DOHH2 (cell line): ENCODE results near the gene IFRD1.

Experiments
- H3F3A ChIP-seq: fragments of 200-600 bp; sonication (generic), shearing (Covaris generic); 2 replicates; pipeline ENCODE4 v1.6.0; 2016; ENCODE audit warnings: antibody characterized with exemption, mild to moderate bottlenecking; ENCODE audit not compliant: control insufficient read depth, insufficient read depth
- H3K27ac ChIP-seq: fragments of 200-600 bp; sonication (generic); 2 replicates; pipeline ENCODE4 v1.5.1; 2014; ENCODE audit warnings: low read depth, mild to moderate bottlenecking, low read length, moderate library complexity
- H3K27me3 ChIP-seq: fragments of 200-600 bp; sonication (generic); 2 replicates; pipeline ENCODE4 v1.6.1; 2014; ENCODE audit warnings: mild to moderate bottlenecking, low read length, mixed read lengths; ENCODE audit not compliant: control insufficient read depth
- H3K36me3 ChIP-seq: fragments of 200-600 bp; sonication (generic); 2 replicates; pipeline ENCODE4 v1.6.1; 2014; ENCODE audit warnings: mild to moderate bottlenecking, low read length, moderate library complexity, mixed read lengths; ENCODE audit not compliant: control insufficient read depth
- H3K4me1 ChIP-seq: fragments of 200-600 bp; sonication (generic); 2 replicates; pipeline ENCODE4 v1.6.1; 2014; ENCODE audit warnings: mild to moderate bottlenecking, low read length, mixed read lengths; ENCODE audit not compliant: control insufficient read depth
- H3K4me2 ChIP-seq: fragments of 200-600 bp; sonication (generic); 2 replicates; pipeline ENCODE4 v1.6.0; 2014; ENCODE audit warnings: mild to moderate bottlenecking, low read length, moderate library complexity
- H3K4me3 ChIP-seq: fragments of 200-600 bp; sonication (generic); 2 replicates; pipeline ENCODE4 v1.5.1; 2014; ENCODE audit warnings: mild to moderate bottlenecking, low read length, mixed read lengths
- H3K79me2 ChIP-seq: fragments of 200-600 bp; sonication (generic); 2 replicates; pipeline ENCODE4 v1.6.1; 2014; ENCODE audit warnings: mild to moderate bottlenecking, low read length, mixed read lengths; ENCODE audit not compliant: control insufficient read depth
- H3K9me2 ChIP-seq: fragments of 200-600 bp; sonication (generic); replicated peaks from 2 replicates; pipeline ENCODE4 v1.6.1; 2014; ENCODE audit warnings: mild to moderate bottlenecking, low read length, mixed read lengths; ENCODE audit not compliant: control insufficient read depth
- H3K9me3 ChIP-seq: fragments of 200-600 bp; sonication (generic); 2 replicates; pipeline ENCODE4 v1.6.1; 2014; ENCODE audit warnings: antibody characterized with exemption, low read length, mixed read lengths; ENCODE audit not compliant: control insufficient read depth, insufficient read depth
- H4K20me1 ChIP-seq: fragments of 200-600 bp; sonication (generic); 2 replicates; pipeline ENCODE4 v1.6.0; 2014; ENCODE audit warnings: low read depth, mild to moderate bottlenecking, antibody characterized with exemption, low read length, moderate library complexity; ENCODE audit not compliant: control insufficient read depth, insufficient read depth
- CTCF ChIP-seq: fragments of 200-600 bp; sonication (generic); IDR thresholded peaks from one replicate; pipeline ENCODE4 v1.5.1; 2014; ENCODE audit warnings: antibody characterized with exemption, mild to moderate bottlenecking, low read depth, low read length; ENCODE audit not compliant: poor library complexity, severe bottlenecking
- EZH2phosphoT487 ChIP-seq: fragments of 200-600 bp; sonication (generic); IDR thresholded peaks from 2 replicates; pipeline ENCODE4 v1.6.1; 2017; ENCODE audit warnings: borderline replicate concordance, mild to moderate bottlenecking, antibody characterized with exemption, low read length, moderate library complexity, mixed read lengths

The IFRD1 gene

GRCh38 chr7:112494656-112495055 lies 44.4 kb downstream of the IFRD1 start:
- H3K27ac ChIP-seq = no peak overlapping the region
- 0 out of 2 replicates have a peak, but pooled peaks cover 4% of the 10 kb centered on the region for H3K27me3 ChIP-seq
- H3K9me2 ChIP-seq = no peaks in the 10 kb centered on the region
- no peaks in the 10 kb centered on the region for H4K20me1 ChIP-seq
- no peaks in the 10 kb centered on the region for H3F3A ChIP-seq
- H3K4me2 ChIP-seq = no peak overlapping the region
- no peaks in the 10 kb centered on the region for H3K36me3 ChIP-seq
- no peaks in the 10 kb centered on the region for H3K79me2 ChIP-seq
- no peak overlapping the region for H3K4me3 ChIP-seq
- H3K9me3 ChIP-seq = no peaks in the 10 kb centered on the region
- H3K4me1 ChIP-seq = peaks cover 9% of the 10 kb centered on the region
- TF ChIP-seq CTCF (no peak), EZH2phosphoT487 (no peak)

- H3K27me3 ChIP-seq = 0 out of 2 replicates have a peak, but pooled peaks cover 4% of the 10 kb centered on the region
- no peaks in the 10 kb centered on the region for H3K9me3 ChIP-seq
- H3K79me2 ChIP-seq = no peaks in the 10 kb centered on the region
- no peak overlapping the region for H3K4me3 ChIP-seq
- H3K27ac ChIP-seq = no peak overlapping the region
- H3K9me2 ChIP-seq = no peaks in the 10 kb centered on the region
- H3K4me1 ChIP-seq = peaks cover 9% of the 10 kb centered on the region
- no peaks in the 10 kb centered on the region for H3F3A ChIP-seq
- H3K36me3 ChIP-seq = no peaks in the 10 kb centered on the region
- TF ChIP-seq CTCF (no peak), EZH2phosphoT487 (no peak)
- H4K20me1 ChIP-seq = no peaks in the 10 kb centered on the region
- H3K4me2 ChIP-seq = no peak overlapping the region
These were observed 45.0 kb downstream of the IFRD1 start for GRCh38 chr7:112495156-112495788.

GRCh38 chr7:112495810-112496462 lies 45.7 kb downstream of the IFRD1 start:
- no peaks in the 10 kb centered on the region for H3F3A ChIP-seq
- H3K4me1 ChIP-seq = peaks cover 9% of the 10 kb centered on the region
- no peaks in the 10 kb centered on the region for H3K9me2 ChIP-seq
- 0 out of 2 replicates have a peak, but pooled peaks cover 4% of the 10 kb centered on the region for H3K27me3 ChIP-seq
- H3K4me2 ChIP-seq = no peak overlapping the region
- H3K9me3 ChIP-seq = no peaks in the 10 kb centered on the region
- H3K27ac ChIP-seq = no peak overlapping the region
- TF ChIP-seq CTCF = peak; percentile 90
- TF ChIP-seq EZH2phosphoT487 = no peak
- no peaks in the 10 kb centered on the region for H4K20me1 ChIP-seq
- no peaks in the 10 kb centered on the region for H3K79me2 ChIP-seq
- no peaks in the 10 kb centered on the region for H3K36me3 ChIP-seq
- no peak overlapping the region for H3K4me3 ChIP-seq
